CD14-positive monocyte (primary cell): Measurements from ENCODE around the gene CENPP. TPM values are rescaled to one million over a fixed set of nuclear protein-coding genes. Genes with fewer than 3 reads are reported as not detected.

Source experiments
- DNase-seq, 3 donors: peaks; one replicate each; pipeline ENCODE4 v3.0.0-alpha.2; 2011 to 2022
- H2AFZ ChIP-seq: 2 replicates; pipeline ENCODE4 v1.6.0; 2012; ENCODE audit warnings: mild to moderate bottlenecking, low read depth, low read length, inconsistent platforms; ENCODE audit not compliant: insufficient read depth, poor library complexity, severe bottlenecking
- H3K27ac ChIP-seq, 2 donors: 1 replicate in 1 of 2; 2 replicates in 1 of 2; pipeline ENCODE4 v1.5.1; 2012 to 2013; ENCODE audit warnings: low read length in 2 of 2, control low read depth in 1 of 2, inconsistent platforms in 1 of 2, low read depth in 1 of 2, mild to moderate bottlenecking in 1 of 2
- H3K27me3 ChIP-seq, 2 donors: one replicate each; pipeline versions ENCODE4 v1.6.0 to v1.6.1; 2011 to 2013; ENCODE audit warnings: low read length in 2 of 2; ENCODE audit not compliant: control insufficient read depth in 2 of 2, insufficient read depth in 2 of 2
- H3K36me3 ChIP-seq, 2 donors: replicated peaks in 1 of 2; 1 replicate in 1 of 2; 2 replicates in 1 of 2; pipeline versions ENCODE4 v1.5.1 to v1.6.1; 2012 to 2013; ENCODE audit warnings: low read length in 2 of 2, control low read depth in 1 of 2, inconsistent platforms in 1 of 2, mild to moderate bottlenecking in 1 of 2; ENCODE audit not compliant: insufficient read depth in 2 of 2, control insufficient read depth in 1 of 2
- H3K4me1 ChIP-seq, 2 donors: 1 replicate in 1 of 2; 2 replicates in 1 of 2; pipeline versions ENCODE4 v1.5.1 to v1.6.1; 2012 to 2013; ENCODE audit warnings: low read length in 2 of 2, control low read depth in 1 of 2, inconsistent platforms in 1 of 2, mild to moderate bottlenecking in 1 of 2, moderate library complexity in 1 of 2; ENCODE audit not compliant: insufficient read depth in 2 of 2, control insufficient read depth in 1 of 2
- H3K4me2 ChIP-seq: replicated peaks from 2 replicates; pipeline ENCODE3; 2012; ENCODE audit warnings: low read length, moderate library complexity, mild to moderate bottlenecking; ENCODE audit not compliant: poor library complexity, severe bottlenecking; ENCODE audit errors: extremely low read depth
- H3K4me3 ChIP-seq, 3 experiments: fragments of 200-600 bp in 1 of 3; sonication (generic) in 1 of 3; replicated peaks in 1 of 3; 1 replicate in 2 of 3; 2 replicates in 1 of 3; pipeline ENCODE4 v1.5.1; 2011 to 2013; ENCODE audit warnings: low read length in 3 of 3, mild to moderate bottlenecking in 3 of 3, control low read depth in 2 of 3, low read depth in 2 of 3, inconsistent platforms in 1 of 3, moderate library complexity in 1 of 3
- H3K79me2 ChIP-seq: 2 replicates; pipeline ENCODE4 v1.6.0; 2012; ENCODE audit warnings: mild to moderate bottlenecking, control low read depth, inconsistent platforms, low read length, moderate library complexity; ENCODE audit not compliant: insufficient read depth
- H3K9ac ChIP-seq: 2 replicates; pipeline ENCODE4 v1.6.0; 2017; ENCODE audit warnings: low read length, mild to moderate bottlenecking; ENCODE audit not compliant: insufficient read depth, poor library complexity, severe bottlenecking
- H3K9me3 ChIP-seq, 2 donors: replicated peaks in 1 of 2; 1 replicate in 1 of 2; 2 replicates in 1 of 2; pipeline versions ENCODE4 v1.5.1 to v1.6.1; 2012 to 2013; ENCODE audit warnings: low read length in 2 of 2, control low read depth in 1 of 2; ENCODE audit not compliant: control insufficient read depth in 1 of 2, insufficient read depth in 1 of 2
- H4K20me1 ChIP-seq: 2 replicates; pipeline ENCODE4 v1.6.0; 2012; ENCODE audit warnings: mild to moderate bottlenecking, low read length, control low read depth, moderate library complexity; ENCODE audit not compliant: insufficient read depth
- H3K27ac Mint-ChIP-seq, 7 donors: one replicate each; pipeline ENCODE4 v1.8.0; 2020; ENCODE audit warnings: mild to moderate bottlenecking in 7 of 7, mixed read lengths in 7 of 7, moderate library complexity in 6 of 7, inconsistent platforms in 2 of 7
- H3K27me3 Mint-ChIP-seq, 3 donors: one replicate each; pipeline ENCODE4 v1.8.0; 2021 to 2022; ENCODE audit warnings: low read depth in 3 of 3, mild to moderate bottlenecking in 3 of 3, mixed read lengths in 3 of 3, moderate library complexity in 3 of 3, inconsistent platforms in 1 of 3
- H3K36me3 Mint-ChIP-seq, 2 donors: one replicate each; pipeline ENCODE4 v1.8.0; 2020; ENCODE audit warnings: mixed read lengths in 2 of 2, inconsistent platforms in 1 of 2, mild to moderate bottlenecking in 1 of 2
- H3K4me1 Mint-ChIP-seq: one replicate; pipeline ENCODE4 v1.8.0; 2020; ENCODE audit warnings: mild to moderate bottlenecking, mixed read lengths
- H3K4me3 Mint-ChIP-seq, 2 donors: one replicate each; pipeline ENCODE4 v1.8.0; 2020; ENCODE audit warnings: mild to moderate bottlenecking in 2 of 2, mixed read lengths in 2 of 2, moderate library complexity in 1 of 2
- H3K9me3 Mint-ChIP-seq, 7 donors: one replicate each; pipeline ENCODE4 v1.8.0; 2020 to 2022; ENCODE audit warnings: mixed read lengths in 7 of 7, mild to moderate bottlenecking in 6 of 7, moderate library complexity in 6 of 7, inconsistent platforms in 2 of 7
- CTCF ChIP-seq: fragments of 200-600 bp; IDR thresholded peaks from one replicate; pipeline ENCODE4 v1.8.0; 2022; ENCODE audit warnings: antibody characterized with exemption, mild to moderate bottlenecking
- WGBS: methylation state at CpG from one replicate; pipeline ENCODE4 v1.1.5; 2013; ENCODE audit warnings: missing lambda C conversion rate; ENCODE audit not compliant: insufficient coverage; 5-methylcytosine and 5-hydroxymethylcytosine counted together
- intact Hi-C, 2 donors: fragments of 100-400 bp; cut with micrococcal nuclease; formaldehyde crosslinking; loops; one replicate each; pipeline versions ENCODE4 v1.15.0 to v1.15.1; 2023
- polyA plus RNA-seq, 3 donors: library from polyadenylated mRNA; depleted of rRNA in 1 of 3; unstranded in 2 of 3; stranded (reverse) in 1 of 3; fragments of 300-500 nt in 2 of 3; fragments of >200 nt in 1 of 3; fragmentation: Illumina TruSeq in 2 of 3; gene quantifications; 1 replicate in 2 of 3; 2 replicates in 1 of 3; pipeline ENCODE4 v1.2.3, GENCODE V29; 2012 to 2021

Gene CENPP
- polyA plus RNA-seq, 3 donors, result 0.50 to 1.1 (median 1.1) TPM

GRCh38 chr9:92425474-92425873, 99.7 kb downstream of the CENPP start:
- Histone ChIP-seq H3K36me3 (no peaks in the 10 kb centered on the region), H3K4me2 (no peak overlapping the region), H3K4me1 (no peaks in the 10 kb centered on the region), H3K27ac (no peak overlapping the region), H4K20me1 (no peaks in the 10 kb centered on the region), H3K9ac (no peak overlapping the region), H3K27me3 (no peaks in the 10 kb centered on the region), H2AFZ (no peak overlapping the region), H3K4me3 (no peak overlapping the region), H3K79me2 (no peaks in the 10 kb centered on the region), H3K9me3 (no peaks in the 10 kb centered on the region)
- Mint-ChIP-seq H3K4me1 (peaks cover 5% of the 10 kb centered on the region), H3K4me3 (no peak overlapping the region), H3K36me3 (peaks cover 4 to 7% of the 10 kb centered on the region in 2 donors), H3K9me3 (no peaks in the 10 kb centered on the region), H3K27ac (no peak overlapping the region), H3K27me3 (no peaks in the 10 kb centered on the region)
- no peak for DNase-seq
- intact Hi-C loops, result no loop called here
- no CpG with 5 or more reads among the region's 2 CpGs for WGBS
- no peak for TF ChIP-seq CTCF

GRCh38 chr9:92426501-92427145, 100.9 kb downstream of the CENPP start:
- no peak overlapping the region for H3K4me2 ChIP-seq
- Mint-ChIP-seq H3K9me3 (no peaks in the 10 kb centered on the region), H3K4me3 (no peak overlapping the region), H3K36me3 (peaks cover 7 to 10% of the 10 kb centered on the region in 2 donors), H3K4me1 (peaks cover 5% of the 10 kb centered on the region), H3K27me3 (no peaks in the 10 kb centered on the region), H3K27ac (no peak overlapping the region)
- no peaks in the 10 kb centered on the region for H4K20me1 ChIP-seq
- no peaks in the 10 kb centered on the region for H3K27me3 ChIP-seq
- H3K27ac ChIP-seq, result no peak overlapping the region
- no peaks in the 10 kb centered on the region for H3K79me2 ChIP-seq
- no peak for TF ChIP-seq CTCF
- no peak overlapping the region for H3K9ac ChIP-seq
- H3K9me3 ChIP-seq, result no peaks in the 10 kb centered on the region
- WGBS, result 100% methylated on average over 3 of the region's 5 CpGs
- no peaks in the 10 kb centered on the region for H3K36me3 ChIP-seq
- intact Hi-C loops, result no loop called here
- no peak for DNase-seq
- H2AFZ ChIP-seq, result no peak overlapping the region
- no peaks in the 10 kb centered on the region for H3K4me1 ChIP-seq
- H3K4me3 ChIP-seq, result no peak overlapping the region
